Gastrocnemius medialis (tissue), 4 donors: ENCODE results near the gene ARL6IP5.

Experiments used
- POLR2A ChIP-seq, 2 donors: fragments of 450-650 bp; IDR thresholded peaks; one replicate each; pipeline ENCODE4 v1.6.1; 2017; ENCODE audit warnings: antibody characterized with exemption in 2 of 2, mild to moderate bottlenecking in 2 of 2, moderate library complexity in 2 of 2
- TF ChIP-seq, protein P1 (sequence below), 5 experiments: fragments of 450-650 bp in 3 of 5; fragments of 200-600 bp in 2 of 5; sonication (generic) in 2 of 5; IDR thresholded peaks in 4 of 5; conservative IDR thresholded peaks in 1 of 5; 1 replicate in 4 of 5; 2 replicates in 1 of 5; pipeline ENCODE4 v1.5.1; 2016 to 2019; ENCODE audit warnings: antibody characterized with exemption in 5 of 5, mild to moderate bottlenecking in 3 of 5, moderate library complexity in 3 of 5

DNA sequence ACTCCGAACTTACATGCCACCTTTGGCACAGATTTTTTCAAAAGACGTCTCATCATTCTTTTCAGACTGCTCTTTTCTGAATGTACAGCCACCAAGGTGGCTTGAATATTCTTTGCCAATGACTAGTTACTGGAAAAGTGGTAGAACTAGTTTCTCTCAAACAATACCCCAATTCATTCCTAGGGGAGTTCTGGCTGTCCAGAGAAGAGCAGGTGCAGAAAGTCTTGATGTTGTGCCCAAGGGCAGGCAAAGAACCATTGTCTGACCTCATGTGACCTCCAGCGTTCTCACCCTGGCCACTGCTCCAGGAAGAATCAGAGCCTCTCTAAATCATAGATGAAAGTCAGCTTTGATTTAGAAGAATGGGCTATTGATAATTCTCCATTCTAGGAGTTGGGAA, 32.2 kb downstream of the ARL6IP5 start:
- TF ChIP-seq POLR2A (IDR thresholded peaks at IDR 0.05) = no peak
- TF ChIP-seq, protein P1, sequence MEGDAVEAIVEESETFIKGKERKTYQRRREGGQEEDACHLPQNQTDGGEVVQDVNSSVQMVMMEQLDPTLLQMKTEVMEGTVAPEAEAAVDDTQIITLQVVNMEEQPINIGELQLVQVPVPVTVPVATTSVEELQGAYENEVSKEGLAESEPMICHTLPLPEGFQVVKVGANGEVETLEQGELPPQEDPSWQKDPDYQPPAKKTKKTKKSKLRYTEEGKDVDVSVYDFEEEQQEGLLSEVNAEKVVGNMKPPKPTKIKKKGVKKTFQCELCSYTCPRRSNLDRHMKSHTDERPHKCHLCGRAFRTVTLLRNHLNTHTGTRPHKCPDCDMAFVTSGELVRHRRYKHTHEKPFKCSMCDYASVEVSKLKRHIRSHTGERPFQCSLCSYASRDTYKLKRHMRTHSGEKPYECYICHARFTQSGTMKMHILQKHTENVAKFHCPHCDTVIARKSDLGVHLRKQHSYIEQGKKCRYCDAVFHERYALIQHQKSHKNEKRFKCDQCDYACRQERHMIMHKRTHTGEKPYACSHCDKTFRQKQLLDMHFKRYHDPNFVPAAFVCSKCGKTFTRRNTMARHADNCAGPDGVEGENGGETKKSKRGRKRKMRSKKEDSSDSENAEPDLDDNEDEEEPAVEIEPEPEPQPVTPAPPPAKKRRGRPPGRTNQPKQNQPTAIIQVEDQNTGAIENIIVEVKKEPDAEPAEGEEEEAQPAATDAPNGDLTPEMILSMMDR (IDR thresholded peaks at IDR 0.05 in 4 of 5, conservative IDR thresholded peaks at IDR 0.05 in 1 of 5) = no peak
